Hematopoietic multipotent progenitor cell treated with erythropoietin and hydrocortisone succinate and interleukin-3 and kit ligand, for 6 days (in vitro differentiated cells): ENCODE results near the gene IGSF10.

Experiments
- DNase-seq: peaks from one replicate; pipeline ENCODE4 v3.0.0-alpha.2; 2015

IGSF10 gene

GRCh38 chr3:151412989-151413388 lies 47.9 kb downstream of the IGSF10 start:
- no peak for DNase-seq
